ENCODE data around the gene KLHL20. TPM values are rescaled to one million over a fixed set of nuclear protein-coding genes. Genes with fewer than 3 reads are reported as not detected.
"Not testable (repeated sequence)": the region's sequence is repeated elsewhere in the genome, so short reads cannot be mapped to it uniquely, and the experiment has no call there.

KLHL20 gene
- total and polyA plus RNA-seq, 2 donors (not counting 3 experiments of a cell fraction or from before 2014, with no cell fraction given), result 14.0 to 26.9 TPM

DNA sequence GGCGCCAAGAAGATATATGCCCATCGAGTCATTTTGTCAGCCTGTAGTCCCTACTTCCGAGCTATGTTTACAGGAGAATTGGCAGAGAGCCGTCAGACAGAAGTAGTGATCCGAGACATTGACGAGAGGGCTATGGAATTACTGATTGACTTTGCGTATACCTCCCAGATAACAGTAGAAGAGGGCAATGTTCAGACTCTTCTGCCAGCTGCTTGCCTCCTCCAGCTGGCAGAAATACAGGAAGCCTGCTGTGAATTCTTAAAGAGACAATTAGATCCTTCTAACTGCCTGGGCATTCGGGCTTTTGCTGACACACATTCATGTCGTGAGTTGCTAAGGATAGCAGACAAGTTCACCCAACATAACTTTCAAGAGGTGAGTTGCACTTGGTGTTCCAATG is 19.1 kb downstream of the KLHL20 start:
- Histone ChIP-seq H3K27ac (ENCODE audit: insufficient read depth, low read depth, low read length) (no peak overlapping the region), H3K4me2 (ENCODE audit: insufficient read depth, low read length) (no peak overlapping the region), H3K27me3 (ENCODE audit: control insufficient read depth in 2 of 2, insufficient read depth in 2 of 2, low read length in 2 of 2) (no peaks in the 10 kb centered on the region), H3K9me1 (replicated peaks; ENCODE audit: control insufficient read depth, extremely low read depth, insufficient read depth, low read length) (no peaks in the 10 kb centered on the region), H3K4me3 (replicated peaks in 1 of 3; ENCODE audit: insufficient read depth in 1 of 3, low read depth in 1 of 3, low read length in 3 of 3) (no peak overlapping the region), H2AFZ (ENCODE audit: low read depth, low read length) (no peak overlapping the region), H4K20me1 (replicated peaks; ENCODE audit: control insufficient read depth, extremely low read depth, insufficient read depth, low read length) (no peaks in the 10 kb centered on the region), H3K79me2 (ENCODE audit: control insufficient read depth, insufficient read depth, low read length) (peaks cover 6% of the 10 kb centered on the region), H3K9me3 (replicated peaks; ENCODE audit: control insufficient read depth, insufficient read depth, low read length) (no peaks in the 10 kb centered on the region), H3K36me3 (ENCODE audit: control insufficient read depth in 2 of 2, extremely low read depth in 1 of 2, insufficient read depth in 2 of 2, low read length in 2 of 2) (peaks cover 0 to 6% of the 10 kb centered on the region in 2 experiments), H3K4me1 (ENCODE audit: control insufficient read depth, extremely low read depth, insufficient read depth, low read length) (no peaks in the 10 kb centered on the region), H3K9ac (replicated peaks; ENCODE audit: extremely low read depth, insufficient read depth, low read length) (no peak overlapping the region)
- intact Hi-C loops (cut with micrococcal nuclease) (no loop called here), dilution Hi-C loops (cut with MboI; ENCODE audit: extremely low pct_ligation_motif_present, low sequenced_read_pairs) (no loop called here)
- no peak for FAIRE-seq
- ChIA-PET POLR2A (no interaction called here), CTCF (interaction anchor here (1.0 kb wide), 1 partner anchor 11 kb away, joined by 3 read pairs; no protein-coding TSS in a partner anchor)
- no peak for DNase-seq (ENCODE audit: low read depth, low spot score)
- no TSS peak for BruUV-seq (replicated peaks)
- TF ChIP-seq, protein P1, sequence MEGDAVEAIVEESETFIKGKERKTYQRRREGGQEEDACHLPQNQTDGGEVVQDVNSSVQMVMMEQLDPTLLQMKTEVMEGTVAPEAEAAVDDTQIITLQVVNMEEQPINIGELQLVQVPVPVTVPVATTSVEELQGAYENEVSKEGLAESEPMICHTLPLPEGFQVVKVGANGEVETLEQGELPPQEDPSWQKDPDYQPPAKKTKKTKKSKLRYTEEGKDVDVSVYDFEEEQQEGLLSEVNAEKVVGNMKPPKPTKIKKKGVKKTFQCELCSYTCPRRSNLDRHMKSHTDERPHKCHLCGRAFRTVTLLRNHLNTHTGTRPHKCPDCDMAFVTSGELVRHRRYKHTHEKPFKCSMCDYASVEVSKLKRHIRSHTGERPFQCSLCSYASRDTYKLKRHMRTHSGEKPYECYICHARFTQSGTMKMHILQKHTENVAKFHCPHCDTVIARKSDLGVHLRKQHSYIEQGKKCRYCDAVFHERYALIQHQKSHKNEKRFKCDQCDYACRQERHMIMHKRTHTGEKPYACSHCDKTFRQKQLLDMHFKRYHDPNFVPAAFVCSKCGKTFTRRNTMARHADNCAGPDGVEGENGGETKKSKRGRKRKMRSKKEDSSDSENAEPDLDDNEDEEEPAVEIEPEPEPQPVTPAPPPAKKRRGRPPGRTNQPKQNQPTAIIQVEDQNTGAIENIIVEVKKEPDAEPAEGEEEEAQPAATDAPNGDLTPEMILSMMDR (IDR thresholded peaks at IDR 0.05; ENCODE audit: extremely low read depth in 1 of 2, insufficient read depth in 1 of 2, low read depth in 1 of 2, low read length in 2 of 2), result no peak
- TF ChIP-seq EZH2 (IDR thresholded peaks at IDR 0.05; ENCODE audit: borderline replicate concordance, low read depth, low read length, severe bottlenecking), result no peak
- TF ChIP-seq MYC (IDR thresholded peaks at IDR 0.05; ENCODE audit: low read depth, low read length), result no peak
- TF ChIP-seq POLR2AphosphoS5 (IDR thresholded peaks at IDR 0.05; ENCODE audit: insufficient read depth, low read depth, low read length), result no peak
- TF ChIP-seq JUN (IDR thresholded peaks at IDR 0.05; ENCODE audit: borderline replicate concordance, insufficient read depth, insufficient read length, low read depth), result no peak
- TF ChIP-seq, protein P2, sequence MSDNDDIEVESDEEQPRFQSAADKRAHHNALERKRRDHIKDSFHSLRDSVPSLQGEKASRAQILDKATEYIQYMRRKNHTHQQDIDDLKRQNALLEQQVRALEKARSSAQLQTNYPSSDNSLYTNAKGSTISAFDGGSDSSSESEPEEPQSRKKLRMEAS (IDR thresholded peaks at IDR 0.05; ENCODE audit: insufficient read depth, insufficient read length), result no peak
- TF ChIP-seq POLR2A (IDR thresholded peaks at IDR 0.05; ENCODE audit: low read depth, low read length), result no peak

DNA sequence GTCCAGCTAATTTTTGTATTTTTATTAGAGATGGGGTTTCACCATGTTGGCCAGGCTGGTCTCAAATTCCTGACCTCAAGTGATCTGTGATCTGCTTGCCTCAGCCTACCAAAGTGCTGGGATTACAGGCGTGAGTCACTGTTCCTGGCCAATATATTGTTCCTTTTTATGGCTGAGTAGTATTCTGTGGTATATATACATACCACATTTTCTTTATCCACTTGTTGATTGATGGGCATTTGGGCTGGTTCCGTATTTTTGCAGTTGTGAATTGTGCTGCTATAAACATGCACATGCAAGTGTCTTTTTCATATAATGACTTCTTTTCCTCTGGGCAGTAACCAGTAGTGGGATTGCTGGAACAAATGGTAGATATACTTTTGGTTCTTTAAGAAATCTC is 21.3 kb downstream of the KLHL20 start:
- H3K27ac ChIP-seq (ENCODE audit: insufficient read depth, low read depth, low read length); dilution Hi-C loops (cut with MboI; ENCODE audit: extremely low pct_ligation_motif_present, low sequenced_read_pairs); H3K27me3 ChIP-seq (ENCODE audit: control insufficient read depth in 2 of 2, insufficient read depth in 2 of 2, low read length in 2 of 2); CTCF ChIA-PET; H4K20me1 ChIP-seq (replicated peaks; ENCODE audit: control insufficient read depth, extremely low read depth, insufficient read depth, low read length); intact Hi-C loops (cut with micrococcal nuclease); DNase-seq (ENCODE audit: low read depth, low spot score); POLR2A ChIA-PET; H3K79me2 ChIP-seq (ENCODE audit: control insufficient read depth, insufficient read depth, low read length); H3K4me1 ChIP-seq (ENCODE audit: control insufficient read depth, extremely low read depth, insufficient read depth, low read length); H2AFZ ChIP-seq (ENCODE audit: low read depth, low read length); H3K4me3 ChIP-seq (replicated peaks in 1 of 3; ENCODE audit: insufficient read depth in 1 of 3, low read depth in 1 of 3, low read length in 3 of 3); H3K9me3 ChIP-seq (replicated peaks; ENCODE audit: control insufficient read depth, insufficient read depth, low read length); H3K9ac ChIP-seq (replicated peaks; ENCODE audit: extremely low read depth, insufficient read depth, low read length); BruUV-seq (replicated peaks); FAIRE-seq; H3K4me2 ChIP-seq (ENCODE audit: insufficient read depth, low read length); H3K9me1 ChIP-seq (replicated peaks; ENCODE audit: control insufficient read depth, extremely low read depth, insufficient read depth, low read length); H3K36me3 ChIP-seq (ENCODE audit: control insufficient read depth in 2 of 2, extremely low read depth in 1 of 2, insufficient read depth in 2 of 2, low read length in 2 of 2): not testable (repeated sequence)

All from endothelial cell of umbilical vein (primary cell).